OCI-LY7 (cell line): ENCODE results near the gene WNT3A. TPM values are rescaled to one million over a fixed set of nuclear protein-coding genes. Genes with fewer than 3 reads are reported as not detected.

Experiments
- BruUV-seq: library from RNA; stranded (reverse); fragments of 400-500 nt; replicated peaks from 2 replicates; lab custom pipeline; 2021; lab: Mats Ljungman, UMichigan
- CTCF ChIA-PET: fragments of 300-600 bp; sonication (Branson Sonifier 250); formaldehyde crosslinking; loops from one replicate; lab custom pipeline; 2022; ENCODE audit warnings: antibody characterized with exemption; ENCODE audit not compliant: unreplicated experiment; lab: Charles Lee
- POLR2A ChIA-PET: fragments of 300-600 bp; sonication (Branson Sonifier 250); formaldehyde crosslinking; loops from one replicate; lab custom pipeline; 2022; ENCODE audit warnings: antibody characterized with exemption; lab: Charles Lee
- DNase-seq: peaks from one replicate; pipeline ENCODE4 v3.0.0-alpha.2; 2015; ENCODE audit warnings: low spot score
- H2AFZ ChIP-seq: fragments of 200-600 bp; sonication (generic), shearing (Covaris generic); 2 replicates; pipeline ENCODE4 v1.6.1; 2014; ENCODE audit warnings: mild to moderate bottlenecking, antibody characterized with exemption, low read length, moderate library complexity
- H3K27ac ChIP-seq: fragments of 200-600 bp; sonication (generic); 2 replicates; pipeline ENCODE4 v1.5.1; 2014; ENCODE audit warnings: mixed run types, low read depth, mild to moderate bottlenecking, moderate library complexity, low read length, inconsistent platforms; ENCODE audit not compliant: poor library complexity, severe bottlenecking
- H3K36me3 ChIP-seq: fragments of 200-600 bp; sonication (generic); 2 replicates; pipeline ENCODE4 v1.6.1; 2014; ENCODE audit warnings: mild to moderate bottlenecking, antibody characterized with exemption, low read length, moderate library complexity, mixed read lengths; ENCODE audit not compliant: insufficient read depth
- H3K4me1 ChIP-seq: fragments of 200-600 bp; sonication (generic); 2 replicates; pipeline ENCODE4 v1.5.1; 2014; ENCODE audit warnings: mild to moderate bottlenecking, low read length; ENCODE audit not compliant: insufficient read depth, poor library complexity, severe bottlenecking
- H3K4me2 ChIP-seq: fragments of 200-600 bp; sonication (generic); 2 replicates; pipeline ENCODE4 v1.6.1; 2014; ENCODE audit warnings: mild to moderate bottlenecking, low read length
- H3K4me3 ChIP-seq: fragments of 200-600 bp; sonication (generic); 2 replicates; pipeline ENCODE4 v1.5.1; 2014; ENCODE audit warnings: mild to moderate bottlenecking, low read depth, low read length; ENCODE audit not compliant: poor library complexity, severe bottlenecking
- H3K79me2 ChIP-seq: fragments of 200-600 bp; sonication (generic); 2 replicates; pipeline ENCODE4 v1.6.1; 2016; ENCODE audit warnings: low read depth, mild to moderate bottlenecking, low read length, moderate library complexity, mixed read lengths; ENCODE audit not compliant: insufficient read depth
- H3K9me2 ChIP-seq: fragments of 200-600 bp; sonication (generic); 2 replicates; pipeline ENCODE4 v1.6.1; 2016; ENCODE audit warnings: mild to moderate bottlenecking, low read length, mixed read lengths; ENCODE audit not compliant: insufficient read depth
- H3K9me3 ChIP-seq: fragments of 200-600 bp; sonication (generic); 2 replicates; pipeline ENCODE4 v1.6.1; 2014; ENCODE audit warnings: mild to moderate bottlenecking, mixed run types, low read length, mixed read lengths
- H4K20me1 ChIP-seq: fragments of 200-600 bp; sonication (generic); 2 replicates; pipeline ENCODE4 v1.6.1; 2014; ENCODE audit warnings: mild to moderate bottlenecking, antibody characterized with exemption, low read length, moderate library complexity, mixed read lengths; ENCODE audit not compliant: insufficient read depth
- CTCF ChIP-seq: fragments of 200-600 bp; sonication (generic); conservative IDR thresholded peaks from 2 replicates; pipeline ENCODE4 v1.5.1; 2014; ENCODE audit warnings: mild to moderate bottlenecking, antibody characterized with exemption, low read length, moderate library complexity, mixed read lengths
- EZH2phosphoT487 ChIP-seq: fragments of 200-600 bp; sonication (generic); IDR thresholded peaks from 2 replicates; pipeline ENCODE4 v1.6.1; 2018; ENCODE audit warnings: low read depth, borderline replicate concordance, mild to moderate bottlenecking, mixed run types, antibody characterized with exemption, low read length, moderate library complexity, mixed read lengths
- intact Hi-C: fragments of 100-400 bp; cut with micrococcal nuclease; formaldehyde crosslinking; loops from one replicate; pipeline ENCODE4 v1.10.0; 2022; ENCODE audit not compliant: unreplicated experiment
- total RNA-seq, 2 experiments: library from RNA; depleted of rRNA in 1 of 2; stranded (reverse); fragments of >200 nt in 1 of 2; shearing (Covaris generic) in 1 of 2; gene quantifications; 2 replicates each; pipeline ENCODE4 v1.2.3, GENCODE V29; 2014 to 2022

Gene WNT3A
- total RNA-seq, 2 experiments from 2014 or later: not detected

GRCh38 chr1:228093050-228093906, 86.5 kb downstream of the WNT3A start:
- no peak overlapping the region for H3K27ac ChIP-seq

GRCh38 chr1:228094432-228095016, 87.7 kb downstream of the WNT3A start:
- peaks cover 31% of the 10 kb centered on the region for H4K20me1 ChIP-seq
- DNase-seq: peak; percentile 40
- peaks cover 13% of the 10 kb centered on the region for H3K4me1 ChIP-seq
- peaks cover 25% of the 10 kb centered on the region for H3K9me3 ChIP-seq
- intact Hi-C loops: no loop called here
- BruUV-seq: TSS peak; percentile 60
- ChIA-PET POLR2A (no interaction called here), CTCF (no interaction called here)
- no peak overlapping the region for H3K4me3 ChIP-seq
- no peak overlapping the region for H3K4me2 ChIP-seq
- H3K9me2 ChIP-seq: no peaks in the 10 kb centered on the region
- peaks cover 98% of the 10 kb centered on the region for H3K36me3 ChIP-seq
- H3K79me2 ChIP-seq: peaks cover 76% of the 10 kb centered on the region
- no peak overlapping the region for H2AFZ ChIP-seq
- TF ChIP-seq EZH2phosphoT487 (no peak), CTCF (no peak)
- no peak overlapping the region for H3K27ac ChIP-seq

More at GRCh38 chr1:228093050-228093906, 86.5 kb downstream of the WNT3A start:
- Histone ChIP-seq H3K79me2 (peaks cover 88% of the 10 kb centered on the region), H3K36me3 (peaks cover 98% of the 10 kb centered on the region), H4K20me1 (peaks cover 43% of the 10 kb centered on the region), H3K9me2 (no peaks in the 10 kb centered on the region), H3K4me1 (peaks cover 25% of the 10 kb centered on the region), H3K4me3 (no peak overlapping the region), H3K4me2 (no peak overlapping the region), H3K9me3 (peaks cover 25% of the 10 kb centered on the region), H2AFZ (no peak overlapping the region)
- intact Hi-C loops: no loop called here
- ChIA-PET CTCF (no interaction called here), POLR2A (interaction anchor here (0.6 to 0.7 kb wide), 2 partner anchors 60 to 363 kb away, joined by 3 to 4 read pairs; no protein-coding TSS in a partner anchor)
- DNase-seq: no peak
- BruUV-seq: no TSS peak
- TF ChIP-seq CTCF (no peak), EZH2phosphoT487 (no peak)
